Stimulated activated CD8-positive, alpha-beta memory T cell treated with anti-CD3 and anti-CD28 coated beads, Interleukin-7, amount 100 ng/mL, for 24 hours (primary cell): ENCODE measurements around the gene ST8SIA2.

Experiments
- DNase-seq: peaks from one replicate; pipeline ENCODE4 v3.0.0-alpha.2; 2020; ENCODE audit warnings: low read depth

ST8SIA2 gene

GRCh38 chr15:92393071-92393979 lies at the start of gene ST8SIA2:
Gene ST8SIA2, plus strand, starts transcription at chr15:92393881. Its CDS starts 184 bp downstream, at chr15:92394065.
- no peak for DNase-seq

GRCh38 chr15:92343924-92344643 lies 49.6 kb upstream of the ST8SIA2 start:
- DNase-seq = no peak

GRCh38 chr15:92346063-92346462 lies 47.6 kb upstream of the ST8SIA2 start:
- DNase-seq = no peak

GRCh38 chr15:92355307-92355706 lies 38.4 kb upstream of the ST8SIA2 start:
- no peak for DNase-seq

- DNase-seq = no peak
These were observed 32.2 kb upstream of the ST8SIA2 start for GRCh38 chr15:92361321-92362000.

- DNase-seq = no peak
These were observed 31.7 kb upstream of the ST8SIA2 start for GRCh38 chr15:92362001-92362350.

GRCh38 chr15:92365084-92365483 lies 28.6 kb upstream of the ST8SIA2 start:
- DNase-seq = no peak

- no peak for DNase-seq
These were observed 27.8 kb upstream of the ST8SIA2 start for GRCh38 chr15:92365906-92366305.

GRCh38 chr15:92366381-92366780 lies 27.3 kb upstream of the ST8SIA2 start:
- DNase-seq = no peak

- no peak for DNase-seq
These were observed 18.6 kb upstream of the ST8SIA2 start for GRCh38 chr15:92375057-92375456.

- no peak for DNase-seq
These were observed 17.6 kb upstream of the ST8SIA2 start for GRCh38 chr15:92376109-92376508.

- DNase-seq = no peak
These were observed 16.4 kb upstream of the ST8SIA2 start for GRCh38 chr15:92377083-92377789.

GRCh38 chr15:92383519-92384324 lies 10.0 kb upstream of the ST8SIA2 start:
- DNase-seq = no peak

- DNase-seq = no peak
These were observed 9.3 kb upstream of the ST8SIA2 start for GRCh38 chr15:92384381-92384780.

- DNase-seq = no peak
These were observed 8.6 kb upstream of the ST8SIA2 start for GRCh38 chr15:92385096-92385495.

GRCh38 chr15:92391640-92392039 lies 2.0 kb upstream of the ST8SIA2 start:
- no peak for DNase-seq

GRCh38 chr15:92392462-92392861 lies 1.2 kb upstream of the ST8SIA2 start:
- no peak for DNase-seq

GRCh38 chr15:92393980-92394308 lies 263 bp downstream of the ST8SIA2 start:
- DNase-seq = no peak

- DNase-seq = no peak
These were observed 822 bp downstream of the ST8SIA2 start for GRCh38 chr15:92394309-92395097.

- DNase-seq = no peak
These were observed 1.5 kb downstream of the ST8SIA2 start for GRCh38 chr15:92395098-92395635.
